ENCODE data around the gene SCO1. TPM values are rescaled to one million over a fixed set of nuclear protein-coding genes. Genes with fewer than 3 reads are reported as not detected.
A peak's percentile ranks its signal among the peaks of the same experiment; 100 is the strongest.

Gene SCO1
- total and polyA plus RNA-seq, 5 experiments from 2014 or later: 15.7 to 38.7 (median 17.5) TPM

DNA sequence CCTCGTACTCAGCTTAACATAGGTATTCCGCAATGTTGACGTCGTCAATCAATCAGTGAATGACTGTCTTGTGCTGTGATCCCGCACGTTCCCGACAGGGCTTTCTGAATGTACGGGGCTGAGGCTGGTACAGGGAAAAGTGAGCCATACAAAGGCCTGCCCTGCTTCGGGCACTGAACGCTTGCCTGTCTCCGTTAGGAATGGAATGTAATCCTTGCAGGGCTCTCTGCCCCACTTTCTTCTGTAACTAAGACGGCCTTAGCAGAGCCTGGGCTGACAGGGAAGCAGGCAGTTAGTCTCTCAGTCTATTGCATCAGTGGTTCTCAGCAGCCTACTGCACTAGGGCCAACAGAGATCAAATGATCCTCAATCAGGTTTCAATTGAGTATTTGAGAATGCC is 24.0 kb downstream of the SCO1 start:
- Mint-ChIP-seq H3K27ac (no peak overlapping the region), H3K27me3 (no peaks in the 10 kb centered on the region), H3K4me1 (no peaks in the 10 kb centered on the region), H3K36me3 (peaks cover 0 to 62% (median 10%) of the 10 kb centered on the region in 3 donors), H3K4me3 (no peak overlapping the region), H3K9me3 (no peaks in the 10 kb centered on the region)
- DNase-seq (no peak), ATAC-seq (no peak)
- POLR2A ChIA-PET: no interaction called here

DNA sequence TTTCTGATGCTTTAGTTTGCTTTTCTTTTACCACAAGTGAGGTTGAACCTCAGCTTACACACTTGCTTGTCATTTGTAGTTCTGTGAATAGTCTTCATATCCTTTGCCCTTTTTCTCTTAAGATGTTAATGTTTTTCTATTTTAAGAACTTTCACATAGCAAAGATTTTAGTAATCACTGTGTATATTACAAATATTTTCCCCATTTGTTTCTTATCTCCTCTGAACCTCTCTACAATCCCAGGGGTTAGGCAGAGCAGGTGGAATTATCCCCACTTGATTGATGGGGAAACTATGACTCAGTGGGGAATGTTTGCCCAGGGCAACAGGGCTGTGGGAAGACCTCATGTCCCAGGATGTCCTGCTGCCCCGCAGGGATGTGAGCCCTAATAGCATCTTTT is 28.6 kb downstream of the SCO1 start:
- no peaks in the 10 kb centered on the region for H3K27me3 Mint-ChIP-seq
- peaks cover 0 to 42% (median 2%) of the 10 kb centered on the region in 3 donors for H3K36me3 Mint-ChIP-seq
- no peak overlapping the region for H3K4me3 Mint-ChIP-seq
- DNase-seq: no peak
- no peak for ATAC-seq
- H3K9me3 Mint-ChIP-seq: no peaks in the 10 kb centered on the region
- POLR2A ChIA-PET: interaction anchor here (0.7 kb wide), 1 partner anchor 690 kb away, joined by 4 read pairs; no protein-coding TSS in a partner anchor
- no peaks in the 10 kb centered on the region for H3K4me1 Mint-ChIP-seq
- H3K27ac Mint-ChIP-seq: peak overlapping the region in 1 of 10 donors; percentile 29

GRCh38 chr17:10666906-10667305 is 30.4 kb downstream of the SCO1 start:
- ATAC-seq: no peak
- Mint-ChIP-seq H3K4me1 (no peaks in the 10 kb centered on the region), H3K36me3 (peaks cover 0 to 32% (median 2%) of the 10 kb centered on the region in 3 donors), H3K27ac (no peak overlapping the region), H3K9me3 (no peaks in the 10 kb centered on the region), H3K27me3 (no peaks in the 10 kb centered on the region), H3K4me3 (no peak overlapping the region)
- DNase-seq: no peak
- POLR2A ChIA-PET: no interaction called here

DNA sequence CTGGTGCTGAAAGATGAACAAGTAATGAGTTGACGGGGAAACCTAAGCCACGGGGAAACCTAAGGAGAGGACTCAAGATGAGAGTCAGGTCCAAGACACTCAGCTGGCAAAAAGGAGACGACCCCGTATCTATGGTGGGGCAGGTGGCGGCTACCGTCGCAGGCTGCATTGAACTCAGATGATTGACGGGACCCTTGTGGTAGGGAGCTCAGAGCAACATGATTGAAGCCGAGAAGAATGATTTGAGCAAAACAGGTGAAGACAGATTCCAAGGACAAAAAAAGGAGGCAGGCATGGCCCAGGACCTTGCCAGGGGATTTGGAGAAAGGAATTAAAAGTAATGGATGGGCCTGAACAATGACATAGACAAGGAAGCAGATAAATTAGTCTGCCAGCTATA is 32.8 kb downstream of the SCO1 start:
- H3K36me3 Mint-ChIP-seq: peaks cover 0 to 37% (median 3%) of the 10 kb centered on the region in 3 donors
- H3K9me3 Mint-ChIP-seq: no peaks in the 10 kb centered on the region
- H3K27me3 Mint-ChIP-seq: no peaks in the 10 kb centered on the region
- ATAC-seq (no peak), DNase-seq (no peak)
- H3K4me1 Mint-ChIP-seq: no peaks in the 10 kb centered on the region
- H3K4me3 Mint-ChIP-seq: no peak overlapping the region
- peak overlapping the region in 1 of 10 donors; percentile 45 for H3K27ac Mint-ChIP-seq
- POLR2A ChIA-PET: interaction anchor here (0.7 kb wide), 1 partner anchor 11 kb away, joined by 5 read pairs; no protein-coding TSS in a partner anchor

DNA sequence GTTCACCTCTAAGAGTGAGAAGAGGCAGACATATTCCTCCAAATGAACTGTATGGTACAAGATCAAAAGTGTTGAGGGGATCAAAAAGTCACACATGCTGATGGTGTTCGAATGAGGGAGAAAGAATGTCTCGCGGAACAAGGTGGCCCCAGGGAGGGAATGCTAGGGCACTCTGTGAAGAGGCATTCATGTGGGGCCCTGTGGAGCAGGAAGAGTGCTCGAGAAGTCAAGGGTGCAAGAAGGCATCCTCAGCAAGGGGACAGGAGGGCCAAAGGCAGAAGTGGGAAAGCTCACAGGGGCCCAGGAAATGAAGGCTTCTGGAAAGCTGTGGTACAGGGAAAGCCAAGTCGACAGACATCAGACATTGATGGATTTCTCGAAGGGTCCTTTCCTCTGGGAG is 34.1 kb downstream of the SCO1 start:
- H3K27ac Mint-ChIP-seq: peak overlapping the region in 1 of 10 donors; percentile 30
- DNase-seq: no peak
- peaks cover 0 to 2% (median 0%) of the 10 kb centered on the region in 4 donors for H3K4me1 Mint-ChIP-seq
- H3K4me3 Mint-ChIP-seq: no peak overlapping the region
- POLR2A ChIA-PET: no interaction called here
- no peaks in the 10 kb centered on the region for H3K9me3 Mint-ChIP-seq
- no peaks in the 10 kb centered on the region for H3K27me3 Mint-ChIP-seq
- no peak for ATAC-seq
- peaks cover 0 to 44% (median 7%) of the 10 kb centered on the region in 3 donors for H3K36me3 Mint-ChIP-seq

DNA sequence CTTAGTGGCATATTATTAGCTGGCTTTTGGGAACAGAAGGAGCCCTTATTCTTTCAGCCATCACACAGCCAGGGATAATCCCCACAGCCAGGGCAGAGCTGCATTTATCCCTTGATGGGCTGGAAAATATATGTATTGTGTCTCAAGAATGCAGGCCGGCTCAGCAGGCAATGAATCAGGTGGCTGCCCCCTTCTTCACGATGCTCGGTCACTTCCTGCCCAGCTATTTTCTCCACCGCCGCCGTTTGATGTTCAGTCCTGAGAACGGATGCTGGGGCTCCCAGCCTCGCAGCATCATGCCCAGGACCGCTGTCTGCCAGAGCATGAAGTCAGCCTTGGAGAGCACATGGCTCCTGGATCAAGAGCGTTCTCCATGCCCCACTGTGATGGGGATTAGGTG is 35.9 kb downstream of the SCO1 start:
- Mint-ChIP-seq H3K27me3 (no peaks in the 10 kb centered on the region), H3K36me3 (peaks cover 0 to 38% (median 7%) of the 10 kb centered on the region in 3 donors), H3K27ac (peak overlapping the region in 3 of 10 donors; percentile 41 to 82 (median 51)), H3K4me1 (peaks cover 0 to 2% (median 0%) of the 10 kb centered on the region in 4 donors), H3K4me3 (no peak overlapping the region), H3K9me3 (no peaks in the 10 kb centered on the region)
- DNase-seq: no peak
- POLR2A ChIA-PET: no interaction called here
- ATAC-seq: no peak

DNA sequence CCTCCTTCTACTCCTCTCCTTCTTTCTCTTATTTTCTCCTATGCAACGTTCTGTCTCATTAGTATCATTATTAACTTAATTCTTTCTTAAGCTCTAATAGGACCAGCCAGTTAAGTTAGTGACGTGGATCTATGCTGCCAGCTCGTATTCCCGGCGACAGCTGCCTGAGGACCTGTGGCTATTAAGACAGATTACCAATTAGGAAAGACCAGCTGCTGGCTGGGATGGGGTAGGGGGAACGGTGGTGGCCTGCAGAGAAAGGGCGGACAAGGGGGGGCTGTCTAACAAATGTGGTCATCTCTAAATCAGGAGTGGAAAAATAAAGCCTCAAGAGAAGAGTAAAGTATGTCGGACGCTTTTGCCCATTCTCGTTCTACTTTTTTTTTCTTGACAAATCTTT is 39.5 kb downstream of the SCO1 start:
- Mint-ChIP-seq H3K4me3 (no peak overlapping the region), H3K9me3 (no peaks in the 10 kb centered on the region), H3K4me1 (peaks cover 8 to 15% (median 12%) of the 10 kb centered on the region in 4 donors), H3K27ac (peak overlapping the region in 1 of 10 donors; percentile 70), H3K27me3 (no peaks in the 10 kb centered on the region), H3K36me3 (peaks cover 0 to 20% (median 5%) of the 10 kb centered on the region in 3 donors)
- no peak for ATAC-seq
- no peak for DNase-seq
- POLR2A ChIA-PET: no interaction called here

- H3K27me3 Mint-ChIP-seq: no peaks in the 10 kb centered on the region
- H3K9me3 Mint-ChIP-seq: no peaks in the 10 kb centered on the region
- DNase-seq (no peak), ATAC-seq (no peak)
- H3K4me1 Mint-ChIP-seq: peaks cover 11 to 21% (median 15%) of the 10 kb centered on the region in 4 donors
- peak within 1 kb of the TSS in 1 of 10 donors; percentile 70 for H3K27ac Mint-ChIP-seq
- peaks cover 0 to 16% (median 6%) of the 10 kb centered on the region in 3 donors for H3K36me3 Mint-ChIP-seq
- POLR2A ChIA-PET: no interaction called here
- no peak within 1 kb of the TSS for H3K4me3 Mint-ChIP-seq
Measured at GRCh38 chr17:10657148-10657547, 40.2 kb downstream of the SCO1 start, which contains the start of gene MYH3. TSS of gene MYH3 (minus strand) at chr17:10657309. CDS start at chr17:10655064, 2,245 bp downstream.

GRCh38 chr17:10653987-10654386 is 43.3 kb downstream of the SCO1 start:
- H3K4me3 Mint-ChIP-seq: peak overlapping the region in 2 of 10 donors; percentile 13 to 75
- DNase-seq (no peak), ATAC-seq (no peak)
- H3K27me3 Mint-ChIP-seq: no peaks in the 10 kb centered on the region
- H3K4me1 Mint-ChIP-seq: peaks cover 13 to 24% (median 17%) of the 10 kb centered on the region in 4 donors
- POLR2A ChIA-PET: no interaction called here
- peaks cover 0 to 9% (median 6%) of the 10 kb centered on the region in 3 donors for H3K36me3 Mint-ChIP-seq
- no peaks in the 10 kb centered on the region for H3K9me3 Mint-ChIP-seq
- peak overlapping the region in 3 of 10 donors; percentile 35 to 92 (median 70) for H3K27ac Mint-ChIP-seq

DNA sequence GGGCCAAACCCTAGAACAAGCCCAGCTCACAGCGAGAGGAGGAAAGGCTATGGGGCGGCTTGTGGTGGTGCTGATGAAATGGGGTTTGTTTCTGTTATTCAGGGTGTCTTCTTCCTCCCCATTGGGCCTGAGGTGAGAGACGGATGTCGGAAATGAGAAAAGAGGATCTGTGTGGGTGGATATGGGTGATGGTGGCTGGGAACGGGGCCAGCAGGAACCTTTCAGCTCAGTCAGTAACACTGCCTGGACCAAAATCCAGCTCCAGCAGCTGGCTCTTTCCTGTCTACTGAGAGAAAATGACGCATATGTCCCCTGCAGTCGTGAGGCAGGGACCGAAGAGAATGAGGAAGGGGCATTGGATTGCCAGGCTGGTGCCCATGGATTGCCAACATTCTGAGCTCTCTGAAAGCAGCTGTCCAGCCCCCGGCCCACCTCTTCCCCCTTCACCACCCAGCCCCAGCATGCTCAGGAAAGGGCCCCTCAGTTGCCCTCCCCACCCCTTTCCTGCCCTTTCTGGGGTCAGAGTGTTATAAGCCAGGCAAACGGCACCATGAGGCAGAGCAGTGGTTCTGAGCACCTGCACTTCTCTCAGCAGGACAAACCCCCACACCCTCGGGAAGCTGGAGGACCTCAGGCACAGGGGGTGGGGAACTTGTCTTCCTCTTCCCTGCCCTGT is 44.2 kb downstream of the SCO1 start:
- peak in 1 of 2 donors; percentile 79 for ATAC-seq
- Mint-ChIP-seq H3K4me1 (peaks cover 11 to 24% (median 17%) of the 10 kb centered on the region in 4 donors), H3K9me3 (no peaks in the 10 kb centered on the region), H3K4me3 (peak overlapping the region in 7 of 10 donors; percentile 13 to 75 (median 50)), H3K36me3 (peaks cover 0 to 10% (median 9%) of the 10 kb centered on the region in 3 donors), H3K27me3 (no peaks in the 10 kb centered on the region), H3K27ac (peak overlapping the region in 7 of 10 donors; percentile 13 to 85 (median 77))
- POLR2A ChIA-PET: interaction anchor here (0.6 kb wide), 1 partner anchor 11 kb away, joined by 5 read pairs; no protein-coding TSS in a partner anchor
- DNase-seq: peak in 2 of 10 donors; percentile 18 to 26

- Mint-ChIP-seq H3K9me3 (no peaks in the 10 kb centered on the region), H3K27me3 (no peaks in the 10 kb centered on the region), H3K36me3 (peaks cover 0 to 11% (median 9%) of the 10 kb centered on the region in 3 donors), H3K4me3 (no peak overlapping the region), H3K27ac (peak overlapping the region in 5 of 10 donors; percentile 27 to 74 (median 40)), H3K4me1 (peaks cover 11 to 24% (median 17%) of the 10 kb centered on the region in 4 donors)
- no peak for DNase-seq
- ATAC-seq: no peak
- POLR2A ChIA-PET: no interaction called here
Measured at GRCh38 chr17:10651927-10652326, 45.4 kb downstream of the SCO1 start.

GRCh38 chr17:10649602-10650001 is 47.7 kb downstream of the SCO1 start:
- no peaks in the 10 kb centered on the region for H3K27me3 Mint-ChIP-seq
- H3K27ac Mint-ChIP-seq: peak overlapping the region in 1 of 10 donors; percentile 15
- peaks cover 0 to 21% (median 15%) of the 10 kb centered on the region in 3 donors for H3K36me3 Mint-ChIP-seq
- no peaks in the 10 kb centered on the region for H3K9me3 Mint-ChIP-seq
- peaks cover 11 to 24% (median 17%) of the 10 kb centered on the region in 4 donors for H3K4me1 Mint-ChIP-seq
- POLR2A ChIA-PET: no interaction called here
- ATAC-seq: no peak
- H3K4me3 Mint-ChIP-seq: no peak overlapping the region
- no peak for DNase-seq

DNA sequence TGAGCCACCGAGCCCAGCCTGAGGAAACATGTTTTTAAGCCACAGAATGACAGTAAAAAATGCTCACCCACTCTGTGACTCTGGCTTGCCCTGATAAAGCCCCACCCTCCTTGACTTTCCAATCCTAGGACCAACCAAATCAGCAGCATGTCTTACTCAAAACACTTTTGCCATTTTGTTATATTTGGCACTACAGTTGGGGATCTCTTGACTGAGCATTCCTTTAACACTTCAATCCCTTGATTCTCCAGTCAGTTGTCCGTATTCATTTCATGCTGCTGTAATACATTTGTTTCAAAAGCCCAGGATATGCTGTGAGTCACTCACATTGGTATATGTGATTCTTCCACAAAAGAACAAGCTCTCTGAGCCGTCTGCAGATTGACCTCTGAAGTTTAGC is 48.4 kb downstream of the SCO1 start:
- no peak overlapping the region for H3K4me3 Mint-ChIP-seq
- POLR2A ChIA-PET: no interaction called here
- peaks cover 11 to 20% (median 14%) of the 10 kb centered on the region in 4 donors for H3K4me1 Mint-ChIP-seq
- no peak for DNase-seq
- no peaks in the 10 kb centered on the region for H3K27me3 Mint-ChIP-seq
- no peaks in the 10 kb centered on the region for H3K9me3 Mint-ChIP-seq
- peak overlapping the region in 1 of 10 donors; percentile 8 for H3K27ac Mint-ChIP-seq
- ATAC-seq: no peak
- H3K36me3 Mint-ChIP-seq: peaks cover 6 to 27% (median 22%) of the 10 kb centered on the region in 3 donors
